DMS79 (cell line): ENCODE data around the gene LRRTM3.

Experiments
- DNase-seq: peaks from one replicate; lab custom pipeline; 2025; lab: John Stamatoyannopoulos, UW

LRRTM3 gene

DNA sequence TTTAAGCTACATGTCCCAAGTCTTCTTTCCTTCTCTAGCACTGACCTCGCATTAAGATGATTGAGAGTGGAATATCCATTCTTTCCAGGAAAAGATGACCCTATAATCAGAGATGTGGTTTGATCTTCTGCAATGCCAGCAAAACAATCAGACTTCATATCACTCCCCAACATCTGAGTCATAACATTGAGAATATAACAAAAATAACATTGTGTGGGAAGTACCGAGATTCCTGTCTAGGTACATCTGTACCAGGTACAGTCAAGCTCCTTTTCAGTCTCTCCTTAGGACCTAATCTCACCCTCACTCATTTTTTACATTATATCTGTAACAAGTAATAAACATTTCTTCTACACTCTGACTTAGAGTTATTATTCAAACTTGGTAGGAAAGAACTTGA, 201.6 kb downstream of the LRRTM3 start:
- DNase-seq: no peak

- no peak for DNase-seq
Observed at GRCh38 chr10:67140641-67141040, 214.8 kb downstream of the LRRTM3 start.

- no peak for DNase-seq
Observed at GRCh38 chr10:67141300-67141699, 215.5 kb downstream of the LRRTM3 start.

DNA sequence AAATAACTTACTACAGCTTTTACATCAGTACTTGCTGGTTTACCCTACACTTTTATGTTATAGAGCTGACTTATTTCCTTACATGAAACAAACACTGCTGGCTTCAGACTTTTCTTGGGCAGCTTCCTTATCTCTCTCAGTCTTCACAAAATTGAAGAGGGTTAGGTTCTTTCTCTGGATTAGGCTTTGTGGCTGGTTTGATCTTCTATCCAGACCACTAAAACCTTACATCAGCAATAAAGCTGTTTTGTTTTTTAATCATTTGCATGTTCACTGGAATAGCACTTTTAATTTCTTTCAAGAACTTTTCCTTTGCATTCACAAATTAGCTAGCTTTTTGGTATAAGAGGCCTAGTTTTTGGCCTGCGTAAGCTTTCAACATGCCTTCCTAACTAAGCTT, 218.7 kb downstream of the LRRTM3 start:
- no peak for DNase-seq
